ENCODE results near the gene WDR7.
"Not testable (repeated sequence)": the region's sequence is repeated elsewhere in the genome, so short reads cannot be mapped to it uniquely, and the experiment has no call there.

WDR7 gene

GRCh38 chr18:56643381-56643780 is 7.8 kb upstream of the WDR7 start:
- H3K4me3 ChIP-seq (ENCODE audit: low read length): no peak overlapping the region

GRCh38 chr18:56645415-56646016 is 5.6 kb upstream of the WDR7 start:
- TF ChIP-seq ZNF274 (IDR thresholded peaks at IDR 0.05; ENCODE audit: low read depth, low read length): no peak
- H3K4me3 ChIP-seq (ENCODE audit: low read length): no peak overlapping the region

More at GRCh38 chr18:56643381-56643780, 7.8 kb upstream of the WDR7 start:
- TF ChIP-seq ZNF274 (IDR thresholded peaks at IDR 0.05; ENCODE audit: low read depth, low read length): no peak

GRCh38 chr18:56647071-56647470 is 4.1 kb upstream of the WDR7 start:
- no peak for TF ChIP-seq ZNF274 (IDR thresholded peaks at IDR 0.05; ENCODE audit: low read depth, low read length)

GRCh38 chr18:56647951-56648893 is 2.9 kb upstream of the WDR7 start:
- no peak overlapping the region for H3K4me3 ChIP-seq (ENCODE audit: low read length)
- TF ChIP-seq ZNF274 (IDR thresholded peaks at IDR 0.05; ENCODE audit: low read depth, low read length): no peak

More at GRCh38 chr18:56647071-56647470, 4.1 kb upstream of the WDR7 start:
- H3K4me3 ChIP-seq (ENCODE audit: low read length): no peak overlapping the region

- H3K4me3 ChIP-seq (ENCODE audit: low read length): no peak overlapping the region
- TF ChIP-seq ZNF274 (IDR thresholded peaks at IDR 0.05; ENCODE audit: low read depth, low read length): no peak
Observed at GRCh38 chr18:56649996-56650395, 1.2 kb upstream of the WDR7 start.

- TF ChIP-seq ZNF274 (IDR thresholded peaks at IDR 0.05; ENCODE audit: low read depth, low read length): no peak
Observed at GRCh38 chr18:56651771-56652092, 573 bp downstream of the WDR7 start.

GRCh38 chr18:56652802-56653201 is 1.6 kb downstream of the WDR7 start:
- TF ChIP-seq ZNF274 (IDR thresholded peaks at IDR 0.05; ENCODE audit: low read depth, low read length): no peak
- H3K4me3 ChIP-seq (ENCODE audit: low read length): peak overlapping the region; percentile 22

More at GRCh38 chr18:56651771-56652092, 573 bp downstream of the WDR7 start:
- peak overlapping the region; percentile 94 for H3K4me3 ChIP-seq (ENCODE audit: low read length)

GRCh38 chr18:56654280-56654679 is 3.1 kb downstream of the WDR7 start:
- not testable (repeated sequence) for H3K4me3 ChIP-seq (ENCODE audit: low read length)

- TF ChIP-seq ZNF274 (IDR thresholded peaks at IDR 0.05; ENCODE audit: low read depth, low read length): no peak
- no peak overlapping the region for H3K4me3 ChIP-seq (ENCODE audit: low read length)
Observed at GRCh38 chr18:56658261-56658660, 7.1 kb downstream of the WDR7 start.

- H3K4me3 ChIP-seq (ENCODE audit: low read length): no peak overlapping the region
Observed at GRCh38 chr18:56659111-56659510, 8.0 kb downstream of the WDR7 start.

GRCh38 chr18:56660655-56661054 is 9.5 kb downstream of the WDR7 start:
- no peak overlapping the region for H3K4me3 ChIP-seq (ENCODE audit: low read length)
- no peak for TF ChIP-seq ZNF274 (IDR thresholded peaks at IDR 0.05; ENCODE audit: low read depth, low read length)

More at GRCh38 chr18:56659111-56659510, 8.0 kb downstream of the WDR7 start:
- TF ChIP-seq ZNF274 (IDR thresholded peaks at IDR 0.05; ENCODE audit: low read depth, low read length): no peak

GRCh38 chr18:56661360-56662062 is 10.4 kb downstream of the WDR7 start:
- H3K4me3 ChIP-seq (ENCODE audit: low read length): no peak overlapping the region
- TF ChIP-seq ZNF274 (IDR thresholded peaks at IDR 0.05; ENCODE audit: low read depth, low read length): no peak

GRCh38 chr18:56662063-56662408 is 10.9 kb downstream of the WDR7 start:
- no peak overlapping the region for H3K4me3 ChIP-seq (ENCODE audit: low read length)
- TF ChIP-seq ZNF274 (IDR thresholded peaks at IDR 0.05; ENCODE audit: low read depth, low read length): no peak

GRCh38 chr18:56662502-56662901 is 11.3 kb downstream of the WDR7 start:
- H3K4me3 ChIP-seq (ENCODE audit: low read length): no peak overlapping the region
- no peak for TF ChIP-seq ZNF274 (IDR thresholded peaks at IDR 0.05; ENCODE audit: low read depth, low read length)

- TF ChIP-seq ZNF274 (IDR thresholded peaks at IDR 0.05; ENCODE audit: low read depth, low read length): no peak
- no peak overlapping the region for H3K4me3 ChIP-seq (ENCODE audit: low read length)
Observed at GRCh38 chr18:56662902-56663301, 11.7 kb downstream of the WDR7 start.
